Activated CD8-positive, alpha-beta memory T cell treated with anti-CD3 and anti-CD28 coated beads, Interleukin-2, amount 50 U/mL, for 1 hour (primary cell): Measurements from ENCODE around the gene ADSS2.
"Not testable (repeated sequence)": the region's sequence is repeated elsewhere in the genome, so short reads cannot be mapped to it uniquely, and the experiment has no call there.

Source experiments
- DNase-seq: peaks from one replicate; pipeline ENCODE4 v3.0.0-alpha.2; 2020; ENCODE audit errors: extremely low read depth

ADSS2 gene

GRCh38 chr1:244451539-244451950 lies at the start of gene ADSS2:
ADSS2 (minus strand) TSS chr1:244451909; CDS start chr1:244451817, 92 bp downstream.
- no peak for DNase-seq

- not testable (repeated sequence) for DNase-seq
Measured at GRCh38 chr1:244500515-244500914, 48.8 kb upstream of the ADSS2 start.

- DNase-seq: not testable (repeated sequence)
Measured at GRCh38 chr1:244499484-244499883, 47.8 kb upstream of the ADSS2 start.

GRCh38 chr1:244497805-244498204 lies 46.1 kb upstream of the ADSS2 start:
- DNase-seq: no peak

DNA sequence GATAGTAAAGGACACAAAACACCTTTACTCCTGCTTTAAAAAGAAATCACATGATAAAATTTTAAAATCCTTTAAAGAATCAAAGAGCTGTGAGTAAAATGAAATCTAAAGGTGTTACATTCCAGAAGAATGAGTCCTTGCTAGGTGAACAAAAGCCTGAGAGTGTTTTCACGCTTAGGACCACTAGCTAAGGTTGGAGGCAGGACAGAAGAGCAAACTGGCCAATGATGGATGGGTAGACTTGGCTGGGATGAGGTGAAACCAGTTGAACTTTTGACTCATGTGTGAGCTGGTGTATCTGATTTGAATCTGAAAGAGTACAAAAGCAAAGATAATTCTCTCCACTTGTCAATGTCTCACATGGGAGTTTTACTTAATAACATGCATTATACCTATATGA lies 44.5 kb upstream of the ADSS2 start:
- DNase-seq: no peak

DNA sequence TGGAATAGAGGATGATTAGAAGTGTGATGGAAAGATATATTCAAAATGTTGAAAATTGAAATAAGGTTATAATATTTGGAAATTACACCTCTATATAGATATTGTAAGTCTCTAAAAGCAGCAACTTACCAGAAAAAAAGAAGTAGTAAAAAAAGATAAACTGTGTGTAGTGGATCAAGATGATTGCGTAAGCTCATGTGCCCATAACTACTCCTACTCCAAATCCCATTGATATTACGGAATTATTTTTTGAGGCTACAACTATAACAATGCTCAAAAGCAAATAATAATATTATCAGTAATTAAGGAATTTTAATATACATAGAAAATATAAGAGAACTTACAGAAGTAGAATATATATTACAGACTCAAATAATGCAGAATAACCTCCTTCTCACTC lies 42.9 kb upstream of the ADSS2 start:
- DNase-seq: no peak

DNA sequence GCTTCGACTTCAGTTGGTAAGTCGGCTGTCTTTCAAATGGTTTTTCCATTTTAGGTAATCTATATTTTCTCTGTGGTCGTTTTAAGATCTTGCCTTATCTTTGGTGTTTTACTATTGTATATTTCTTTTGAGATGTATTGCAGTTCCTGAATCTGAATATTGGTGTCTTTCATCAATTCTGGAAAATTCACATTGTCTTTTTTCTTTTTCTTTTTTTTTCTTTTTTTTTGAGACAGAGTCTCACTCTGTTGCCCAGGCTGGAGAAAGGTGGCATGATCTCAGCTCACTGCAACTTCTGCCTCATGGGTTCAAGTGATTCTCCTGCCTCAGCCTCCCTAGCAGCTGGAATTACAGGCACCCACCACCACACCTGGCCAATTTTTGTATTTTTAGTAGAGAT lies 33.3 kb upstream of the ADSS2 start:
- DNase-seq: not testable (repeated sequence)

GRCh38 chr1:244473059-244473605 lies 21.4 kb upstream of the ADSS2 start:
- DNase-seq: no peak

DNA sequence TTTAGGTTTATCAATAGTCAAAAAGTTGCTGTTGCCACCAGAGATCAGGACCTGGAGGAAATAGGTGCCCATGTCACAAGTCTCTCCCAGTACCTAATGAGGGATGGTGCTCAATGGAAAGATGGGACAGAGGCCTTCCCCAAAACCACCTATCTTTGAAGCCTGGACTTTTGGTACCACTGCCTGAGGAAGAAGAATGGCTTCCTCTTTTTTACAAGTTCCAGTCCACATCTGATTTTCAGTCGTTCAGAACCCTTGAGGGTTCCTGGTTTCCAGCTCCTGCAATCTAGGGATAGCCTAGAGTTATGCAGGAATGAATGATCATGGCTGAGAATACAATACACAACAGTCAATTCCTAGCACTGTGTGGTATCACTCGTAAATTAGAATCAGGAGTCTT lies 15.0 kb upstream of the ADSS2 start:
- no peak for DNase-seq

DNA sequence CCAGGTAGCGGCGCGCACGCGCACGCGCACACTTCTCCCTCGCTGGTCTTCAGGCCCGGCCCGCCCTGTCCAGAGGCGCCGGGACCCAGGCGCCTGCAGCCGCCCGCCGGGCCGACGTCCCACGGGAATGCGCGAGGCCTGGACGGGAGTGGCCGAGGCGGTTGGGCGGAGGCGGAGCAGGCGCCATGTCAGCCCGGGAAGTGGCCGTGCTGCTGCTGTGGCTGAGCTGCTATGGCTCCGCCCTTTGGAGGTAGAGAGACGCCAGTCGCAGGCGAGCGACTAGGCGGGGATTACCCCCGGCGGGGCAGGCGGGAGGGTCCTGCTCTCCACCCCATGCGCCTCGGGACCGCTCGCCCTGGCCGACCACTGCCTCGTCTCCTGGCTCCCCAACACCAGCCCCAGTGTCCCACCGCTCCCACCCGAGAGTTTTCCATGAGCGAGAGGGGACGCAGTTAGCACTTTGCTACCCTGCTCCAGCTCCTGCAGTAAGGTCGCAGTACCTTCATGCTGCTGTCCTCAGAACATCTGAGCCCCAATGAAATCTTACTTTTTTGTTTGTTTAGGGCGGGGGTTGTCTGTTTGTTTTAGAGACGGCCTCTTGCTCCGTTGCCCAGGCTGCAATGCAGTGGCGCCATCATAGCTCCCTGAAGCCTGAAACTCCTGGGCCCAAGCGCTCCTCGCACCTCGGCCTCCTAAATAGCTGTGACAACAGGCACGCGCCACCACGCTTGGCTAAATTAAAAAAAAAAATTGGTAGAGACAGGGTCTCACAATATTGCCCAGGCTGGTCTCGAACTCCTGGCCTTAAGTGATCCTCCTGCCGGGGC lies 9.7 kb upstream of the ADSS2 start, which contains the start of gene CATSPERE:
TSS of gene CATSPERE (plus strand) at position 29 of the 827 bp plus-strand sequence. CDS start at position 186, 157 bp downstream.
- DNase-seq: peak; percentile 35

DNA sequence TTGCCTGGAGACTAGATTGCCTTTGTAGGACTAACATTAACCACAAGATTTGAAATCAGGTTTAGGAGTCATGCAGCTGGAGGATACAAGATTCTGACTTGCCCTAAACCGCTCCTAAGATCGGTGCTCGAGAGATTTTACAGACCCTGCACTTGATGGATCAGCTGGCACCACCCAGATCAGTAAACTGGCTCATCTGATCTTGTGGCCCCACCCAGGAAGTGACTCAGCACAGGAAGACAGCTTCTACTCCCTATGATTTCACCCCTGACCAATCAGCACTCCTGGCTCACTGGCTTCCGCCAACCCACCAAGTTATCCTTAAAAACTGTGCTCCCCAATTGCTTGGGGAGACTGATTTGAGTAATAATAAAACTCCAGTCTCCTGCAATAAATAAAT lies 8.5 kb upstream of the ADSS2 start:
- DNase-seq: no peak

DNA sequence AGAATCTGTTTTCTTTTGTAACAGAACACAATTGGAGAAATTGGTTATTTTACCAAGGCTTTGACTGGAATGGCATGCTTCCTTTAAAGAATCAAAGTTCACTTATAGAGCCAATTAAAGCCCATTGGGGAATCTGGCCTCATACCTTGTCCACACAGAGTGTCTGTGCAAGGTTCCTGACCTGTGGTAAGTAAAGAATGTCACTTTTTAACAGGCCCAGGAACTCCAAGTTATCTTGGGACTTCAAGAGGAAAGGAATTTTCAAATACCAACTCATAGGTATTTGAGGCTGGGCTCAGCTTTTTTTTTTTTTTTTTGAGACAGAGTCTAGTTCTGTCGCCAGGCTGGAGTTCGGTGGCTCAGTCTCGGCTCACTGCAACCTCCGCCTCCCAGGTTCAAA lies 7.1 kb upstream of the ADSS2 start:
- DNase-seq: no peak

GRCh38 chr1:244456586-244456985 lies 4.9 kb upstream of the ADSS2 start:
- no peak for DNase-seq

DNA sequence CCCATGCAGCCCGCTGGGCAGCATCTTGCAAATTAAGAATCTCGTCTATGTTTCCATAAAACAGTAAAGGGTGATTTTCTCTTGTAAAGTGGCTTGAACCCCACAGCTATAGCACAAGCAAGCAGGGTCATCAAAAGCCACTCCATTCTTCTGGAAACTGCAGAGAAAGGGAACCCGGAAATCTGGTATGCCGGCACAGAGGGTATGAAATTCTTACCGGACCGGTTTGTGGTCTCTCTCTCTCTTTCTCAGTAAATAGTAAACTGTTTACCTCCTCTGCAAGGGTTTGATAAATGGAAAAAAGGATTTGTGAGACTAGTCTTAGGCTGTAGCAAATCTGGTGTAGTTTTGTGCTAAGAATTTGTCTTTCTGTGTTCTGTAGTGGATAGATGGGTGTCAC lies 2.7 kb upstream of the ADSS2 start:
- DNase-seq: no peak

- peak; percentile 98 for DNase-seq
Measured at GRCh38 chr1:244451951-244452795, 464 bp upstream of the ADSS2 start.

- no peak for DNase-seq
Measured at GRCh38 chr1:244450597-244451538, 841 bp downstream of the ADSS2 start.

- DNase-seq: no peak
Measured at GRCh38 chr1:244449936-244450508, 1.7 kb downstream of the ADSS2 start.

DNA sequence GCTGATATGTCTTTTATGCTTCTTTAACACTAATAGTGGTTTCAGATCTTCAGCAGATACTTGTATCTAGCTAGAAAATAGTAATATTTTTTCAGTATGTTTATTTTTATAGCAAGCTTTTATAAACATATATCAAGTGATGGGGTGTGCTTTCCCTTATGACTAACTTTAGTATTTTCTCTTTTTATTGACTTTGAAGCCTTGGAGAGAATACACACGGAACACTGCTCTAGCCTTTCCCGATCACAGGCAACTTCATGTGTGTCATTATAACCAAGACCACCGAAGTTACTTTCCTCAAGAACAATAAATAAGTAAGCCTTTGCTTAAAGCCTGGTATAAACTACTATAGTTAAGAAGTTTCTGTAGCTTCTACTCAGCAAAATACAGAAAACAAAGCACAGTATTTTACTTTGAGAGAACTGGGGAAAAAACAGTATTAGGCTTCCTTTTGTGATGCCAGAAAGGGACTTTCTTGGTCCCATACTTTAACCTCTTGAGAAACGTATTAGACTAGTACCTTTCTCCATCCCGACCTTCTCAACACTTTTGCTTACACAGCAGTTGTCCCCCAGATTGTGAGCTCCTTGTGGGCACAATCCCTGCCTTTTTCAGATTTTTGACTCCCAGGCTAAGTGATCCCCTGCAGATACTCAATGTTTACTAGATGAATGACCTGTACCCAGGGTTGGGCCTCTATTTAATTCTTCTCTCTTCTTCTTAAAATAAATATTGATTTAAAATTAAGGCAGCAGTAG lies 3.3 kb downstream of the ADSS2 start:
- no peak for DNase-seq

GRCh38 chr1:244447552-244447951 lies 4.2 kb downstream of the ADSS2 start:
- DNase-seq: no peak

DNA sequence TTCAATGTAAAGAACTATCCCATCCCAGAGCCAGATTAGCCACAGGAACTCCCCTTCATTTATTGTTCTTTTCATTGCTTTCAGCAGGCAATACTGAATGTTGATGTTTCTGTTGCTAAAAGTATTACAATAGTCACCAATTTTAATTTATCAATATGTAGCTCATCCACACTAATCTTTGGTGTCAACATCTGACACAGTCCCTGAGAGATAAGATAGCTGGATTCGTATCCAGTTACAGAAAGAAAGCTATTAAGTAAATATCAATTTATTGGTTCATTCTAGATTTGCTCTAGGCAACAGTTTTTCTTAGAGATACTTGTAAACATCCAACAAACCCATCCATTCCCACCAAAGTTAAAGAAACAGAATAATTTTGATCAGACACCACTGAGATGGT lies 4.7 kb downstream of the ADSS2 start:
- no peak for DNase-seq
